ENCODE measurements around the gene CST11. TPM values are rescaled to one million over a fixed set of nuclear protein-coding genes. Genes with fewer than 3 reads are reported as not detected.

The CST11 gene
- total and polyA plus RNA-seq, 2 donors (not counting 3 experiments of a cell fraction or from before 2014, with no cell fraction given) = not detected

DNA sequence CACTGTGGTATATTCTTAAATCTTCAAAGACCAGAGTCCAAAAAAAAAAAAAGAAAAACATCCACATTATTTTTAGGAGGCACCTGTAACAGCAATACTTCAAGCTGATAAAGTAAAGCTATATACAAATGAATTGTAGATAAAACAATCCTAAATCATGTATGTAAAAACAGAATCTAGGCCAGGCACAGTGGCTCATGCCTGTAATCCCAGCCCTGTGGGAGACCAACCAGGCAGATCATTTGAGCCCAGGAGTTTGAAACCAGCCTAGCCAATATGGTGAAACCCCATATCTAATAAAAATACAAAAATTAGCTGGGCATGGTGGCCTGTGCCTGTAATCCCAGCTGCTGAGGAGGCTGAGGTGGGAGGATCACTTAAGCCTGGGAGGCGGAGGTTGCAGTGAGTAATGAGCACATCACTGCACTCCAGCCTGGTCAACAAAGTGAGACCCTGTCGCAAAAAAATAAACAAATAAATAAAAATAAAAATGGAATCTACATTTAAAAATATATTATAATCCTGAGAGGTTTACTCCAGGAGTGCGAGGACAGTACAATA is 38.7 kb downstream of the CST11 start:
- no peak for FAIRE-seq
- no TSS peak for BruUV-seq (replicated peaks)
- H3K9me3 ChIP-seq (replicated peaks; ENCODE audit: control insufficient read depth, insufficient read depth, low read length) = no peaks in the 10 kb centered on the region
- ChIA-PET POLR2A (no interaction called here), CTCF (no interaction called here)
- H3K9ac ChIP-seq (replicated peaks; ENCODE audit: extremely low read depth, insufficient read depth, low read length) = no peak overlapping the region
- no peak overlapping the region for H3K4me2 ChIP-seq (ENCODE audit: insufficient read depth, low read length)
- H3K4me1 ChIP-seq (ENCODE audit: control insufficient read depth, extremely low read depth, insufficient read depth, low read length) = no peaks in the 10 kb centered on the region
- dilution Hi-C loops (cut with MboI; ENCODE audit: extremely low pct_ligation_motif_present, low sequenced_read_pairs) = no loop called here
- H3K36me3 ChIP-seq (ENCODE audit: control insufficient read depth in 2 of 2, extremely low read depth in 1 of 2, insufficient read depth in 2 of 2, low read length in 2 of 2) = no peaks in the 10 kb centered on the region
- peaks cover 6% of the 10 kb centered on the region for H4K20me1 ChIP-seq (replicated peaks; ENCODE audit: control insufficient read depth, extremely low read depth, insufficient read depth, low read length)
- intact Hi-C loops (cut with micrococcal nuclease) = no loop called here
- H3K9me1 ChIP-seq (replicated peaks; ENCODE audit: control insufficient read depth, extremely low read depth, insufficient read depth, low read length) = no peaks in the 10 kb centered on the region
- no peak overlapping the region for H3K27ac ChIP-seq (ENCODE audit: insufficient read depth, low read depth, low read length)
- no peak overlapping the region for H3K4me3 ChIP-seq (replicated peaks in 1 of 3; ENCODE audit: insufficient read depth in 1 of 3, low read depth in 1 of 3, low read length in 3 of 3)
- H3K27me3 ChIP-seq (ENCODE audit: control insufficient read depth in 2 of 2, insufficient read depth in 2 of 2, low read length in 2 of 2) = no peaks in the 10 kb centered on the region
- H3K79me2 ChIP-seq (ENCODE audit: control insufficient read depth, insufficient read depth, low read length) = peaks cover 86% of the 10 kb centered on the region
- TF ChIP-seq EZH2 (IDR thresholded peaks at IDR 0.05; ENCODE audit: borderline replicate concordance, low read depth, low read length, severe bottlenecking) = no peak
- no peak for TF ChIP-seq POLR2A (IDR thresholded peaks at IDR 0.05; ENCODE audit: low read depth, low read length)
- no peak for TF ChIP-seq POLR2AphosphoS5 (IDR thresholded peaks at IDR 0.05; ENCODE audit: insufficient read depth, low read depth, low read length)
- no peak for TF ChIP-seq MYC (IDR thresholded peaks at IDR 0.05; ENCODE audit: low read depth, low read length)
- TF ChIP-seq CTCF (IDR thresholded peaks at IDR 0.05; ENCODE audit: extremely low read depth in 1 of 2, insufficient read depth in 1 of 2, low read depth in 1 of 2, low read length in 2 of 2) = no peak
- TF ChIP-seq GATA2 (IDR thresholded peaks at IDR 0.05; ENCODE audit: insufficient read depth, insufficient read length, low read depth, low read length) = no peak
- TF ChIP-seq FOS (IDR thresholded peaks at IDR 0.05; ENCODE audit: borderline replicate concordance, insufficient read depth, low read length) = no peak
- no peak for TF ChIP-seq JUN (IDR thresholded peaks at IDR 0.05; ENCODE audit: borderline replicate concordance, insufficient read depth, insufficient read length, low read depth)
- TF ChIP-seq, protein P1, sequence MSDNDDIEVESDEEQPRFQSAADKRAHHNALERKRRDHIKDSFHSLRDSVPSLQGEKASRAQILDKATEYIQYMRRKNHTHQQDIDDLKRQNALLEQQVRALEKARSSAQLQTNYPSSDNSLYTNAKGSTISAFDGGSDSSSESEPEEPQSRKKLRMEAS (IDR thresholded peaks at IDR 0.05; ENCODE audit: insufficient read depth, insufficient read length) = no peak
- no peak for DNase-seq (ENCODE audit: low read depth, low spot score)
- H2AFZ ChIP-seq (ENCODE audit: low read depth, low read length) = no peak overlapping the region
